ENCODE results near the gene RBP4. TPM values are rescaled to one million over a fixed set of nuclear protein-coding genes. Genes with fewer than 3 reads are reported as not detected.

RBP4 gene
- total and polyA plus RNA-seq, 12 donors = 0.37 to 30.0 (median 4.9) TPM; not detected in 2

DNA sequence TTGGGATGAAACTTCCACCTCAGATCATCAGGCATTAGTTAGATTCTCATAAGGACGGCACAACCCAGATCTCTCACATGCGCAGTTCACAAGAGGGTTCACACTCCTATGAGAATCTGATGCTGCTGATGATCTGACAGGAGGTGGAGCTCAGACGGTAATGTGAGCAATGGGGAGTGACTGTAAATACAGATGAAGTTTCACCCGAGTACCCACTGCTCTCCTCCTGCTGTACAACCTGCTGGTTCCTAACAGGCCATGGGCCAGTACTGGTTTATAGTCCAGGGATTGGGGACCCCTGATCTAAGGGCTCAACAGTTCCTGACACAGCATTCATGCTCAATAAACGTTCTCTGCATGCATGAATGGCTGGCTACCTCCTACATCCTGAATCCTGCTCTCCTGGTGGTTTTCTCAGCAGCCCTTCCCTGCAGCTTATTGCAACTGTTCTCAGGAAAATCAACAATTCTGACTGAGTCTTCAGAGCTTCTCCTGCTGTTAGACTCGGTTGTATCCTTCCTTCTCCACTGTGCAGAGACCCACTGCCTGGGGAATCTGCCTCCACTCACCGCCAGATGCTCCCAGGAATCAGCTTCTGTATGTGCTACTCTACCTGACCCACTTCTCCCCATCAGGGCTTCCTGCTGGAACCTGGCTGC, 28.7 kb upstream of the RBP4 start:
- TF ChIP-seq, protein P1, sequence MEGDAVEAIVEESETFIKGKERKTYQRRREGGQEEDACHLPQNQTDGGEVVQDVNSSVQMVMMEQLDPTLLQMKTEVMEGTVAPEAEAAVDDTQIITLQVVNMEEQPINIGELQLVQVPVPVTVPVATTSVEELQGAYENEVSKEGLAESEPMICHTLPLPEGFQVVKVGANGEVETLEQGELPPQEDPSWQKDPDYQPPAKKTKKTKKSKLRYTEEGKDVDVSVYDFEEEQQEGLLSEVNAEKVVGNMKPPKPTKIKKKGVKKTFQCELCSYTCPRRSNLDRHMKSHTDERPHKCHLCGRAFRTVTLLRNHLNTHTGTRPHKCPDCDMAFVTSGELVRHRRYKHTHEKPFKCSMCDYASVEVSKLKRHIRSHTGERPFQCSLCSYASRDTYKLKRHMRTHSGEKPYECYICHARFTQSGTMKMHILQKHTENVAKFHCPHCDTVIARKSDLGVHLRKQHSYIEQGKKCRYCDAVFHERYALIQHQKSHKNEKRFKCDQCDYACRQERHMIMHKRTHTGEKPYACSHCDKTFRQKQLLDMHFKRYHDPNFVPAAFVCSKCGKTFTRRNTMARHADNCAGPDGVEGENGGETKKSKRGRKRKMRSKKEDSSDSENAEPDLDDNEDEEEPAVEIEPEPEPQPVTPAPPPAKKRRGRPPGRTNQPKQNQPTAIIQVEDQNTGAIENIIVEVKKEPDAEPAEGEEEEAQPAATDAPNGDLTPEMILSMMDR (IDR thresholded peaks at IDR 0.05) = no peak
- 53 to 55% methylated on average over 7 of the region's 7 CpGs for WGBS, 2 donors
- Histone ChIP-seq H3K36me3 (no peaks in the 10 kb centered on the region), H3K27me3 (peaks cover 0 to 14% (median 0%) of the 10 kb centered on the region in 7 donors), H3K4me1 (no peaks in the 10 kb centered on the region), H3K9me3 (no peaks in the 10 kb centered on the region), H3K4me3 (no peak overlapping the region), H3K27ac (no peak overlapping the region)
- intact Hi-C loops (cut with DNase I) = no loop called here
- ATAC-seq = no peak
- no peak for DNase-seq

DNA sequence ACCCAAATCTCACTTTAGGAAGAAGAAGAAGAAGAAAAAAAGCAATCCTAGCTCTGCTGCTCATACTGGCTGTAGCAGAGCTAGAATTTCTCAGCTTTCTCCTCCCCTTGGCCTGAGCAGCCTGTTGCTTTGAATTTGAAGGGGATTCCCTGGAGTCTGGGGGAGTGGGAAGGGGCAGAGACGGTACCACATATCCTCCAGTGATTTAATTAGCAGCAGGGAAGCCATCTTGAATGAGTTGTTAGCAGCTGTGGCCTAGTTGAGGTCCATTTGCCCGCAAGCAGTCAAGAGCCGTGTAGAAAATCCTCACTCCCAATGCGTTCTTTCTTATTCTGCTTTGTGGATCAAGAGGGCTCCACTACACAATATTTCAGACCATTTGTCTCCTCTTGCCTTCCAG, 27.8 kb upstream of the RBP4 start:
- DNase-seq = no peak

DNA sequence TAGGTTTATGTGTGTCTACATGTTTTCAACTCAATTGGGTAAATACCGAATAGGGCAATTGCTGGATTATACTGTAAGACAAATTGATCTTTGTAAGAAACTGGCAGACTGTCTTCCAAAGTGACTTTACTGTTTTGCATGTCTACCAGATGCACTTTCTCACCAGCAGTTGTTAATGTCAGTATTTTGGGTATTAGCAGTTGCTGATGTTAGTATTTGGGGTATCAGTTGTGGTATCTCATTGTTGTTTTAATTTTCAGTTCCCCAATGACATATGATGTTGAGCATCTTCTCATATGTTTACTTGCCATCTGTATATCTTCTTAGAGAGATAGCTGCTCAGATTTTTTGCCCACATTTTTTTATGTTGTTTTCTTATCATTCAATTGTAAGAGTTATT, 21.9 kb upstream of the RBP4 start:
- TF ChIP-seq, protein P1 (IDR thresholded peaks at IDR 0.05) = no peak
- intact Hi-C loops (cut with DNase I) = no loop called here
- Histone ChIP-seq H3K9me3 (no peaks in the 10 kb centered on the region), H3K4me1 (no peaks in the 10 kb centered on the region), H3K4me3 (no peak overlapping the region), H3K36me3 (no peaks in the 10 kb centered on the region), H3K27me3 (peaks cover 0 to 8% (median 0%) of the 10 kb centered on the region in 7 donors), H3K27ac (no peak overlapping the region)
- WGBS, 2 donors = 87 to 100% methylated on average over 1 of the region's 1 CpG
- ATAC-seq (no peak), DNase-seq (no peak)

More for the DNA sequence above, 27.8 kb upstream of the RBP4 start:
- H3K36me3 ChIP-seq = no peaks in the 10 kb centered on the region
- ATAC-seq = no peak
- WGBS, 2 donors = 78 to 82% methylated on average over 4 of the region's 4 CpGs
- H3K9me3 ChIP-seq = no peaks in the 10 kb centered on the region
- H3K4me3 ChIP-seq = no peak overlapping the region
- H3K27ac ChIP-seq = no peak overlapping the region
- no peaks in the 10 kb centered on the region for H3K4me1 ChIP-seq
- peaks cover 0 to 14% (median 0%) of the 10 kb centered on the region in 7 donors for H3K27me3 ChIP-seq
- intact Hi-C loops (cut with DNase I) = no loop called here
- TF ChIP-seq, protein P1 (IDR thresholded peaks at IDR 0.05) = no peak

DNA sequence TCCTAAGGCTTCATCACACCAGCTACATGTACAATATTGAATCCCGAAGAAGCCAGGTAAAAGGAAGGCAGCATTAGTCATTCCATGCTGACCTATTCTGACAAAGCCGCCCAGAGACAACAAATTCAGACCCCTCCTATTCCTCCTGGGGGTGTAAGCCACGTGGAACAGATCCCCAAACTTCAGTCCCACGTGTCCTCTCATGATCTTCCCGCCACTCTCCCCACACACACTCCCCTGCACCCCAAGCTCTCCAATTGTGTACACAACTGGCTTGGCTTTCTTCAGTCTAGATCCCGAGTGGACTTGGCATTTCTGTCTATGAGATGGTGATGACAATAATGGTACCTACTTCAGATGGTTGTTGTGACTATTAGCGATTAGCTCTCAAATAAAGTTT, 19.9 kb upstream of the RBP4 start:
- Histone ChIP-seq H3K27ac (no peak overlapping the region), H3K27me3 (peaks cover 0 to 7% (median 0%) of the 10 kb centered on the region in 7 donors), H3K36me3 (no peaks in the 10 kb centered on the region), H3K9me3 (no peaks in the 10 kb centered on the region), H3K4me3 (no peak overlapping the region), H3K4me1 (peaks cover 0 to 10% (median 0%) of the 10 kb centered on the region in 9 donors)
- TF ChIP-seq, protein P1 (IDR thresholded peaks at IDR 0.05) = no peak
- no peak for DNase-seq
- no peak for ATAC-seq
- 73 to 77% methylated on average over 7 of the region's 7 CpGs for WGBS, 2 donors
- intact Hi-C loops (cut with DNase I) = no loop called here
